K562 (cell line): ENCODE measurements around the gene KISS1. TPM values are rescaled to one million over a fixed set of nuclear protein-coding genes. Genes with fewer than 3 reads are reported as not detected.

Source experiments
- ARHGAP35 ChIP-seq: fragments of 450-650 bp; IDR thresholded peaks from 2 replicates; pipeline ENCODE4 v1.6.1; 2018; ENCODE audit not compliant: partially characterized antibody
- CCNT2 ChIP-seq: IDR thresholded peaks from 2 replicates; pipeline ENCODE4 v1.6.1; 2011; ENCODE audit warnings: borderline replicate concordance, low read depth, mild to moderate bottlenecking, moderate library complexity, mixed read lengths, low read length; ENCODE audit not compliant: insufficient read length; ENCODE audit errors: extremely low read depth
- CHAMP1 ChIP-seq: fragments of 450-650 bp; IDR thresholded peaks from 2 replicates; pipeline ENCODE4 v1.6.1; 2016; ENCODE audit warnings: mild to moderate bottlenecking
- KLF16 ChIP-seq: IDR thresholded peaks from 2 replicates; pipeline ENCODE4 v1.6.1; 2016; ENCODE audit warnings: antibody characterized with exemption
- MXI1 ChIP-seq: IDR thresholded peaks from 2 replicates; pipeline ENCODE4 v1.6.1; 2011; ENCODE audit warnings: low read depth, mild to moderate bottlenecking, improper control_type of control experiment, low read length
- NELFE ChIP-seq: IDR thresholded peaks from 2 replicates; pipeline ENCODE4 v1.6.1; 2011; ENCODE audit warnings: mild to moderate bottlenecking; ENCODE audit not compliant: insufficient read depth, insufficient read length
- SFPQ ChIP-seq: fragments of 200-400 bp; formaldehyde crosslinking; IDR thresholded peaks from 2 replicates; pipeline ENCODE4 v1.6.1; 2017; ENCODE audit warnings: mild to moderate bottlenecking, low read depth, low read length, moderate library complexity
- SMAD1 ChIP-seq: fragments of 150-350 bp; IDR thresholded peaks from 2 replicates; pipeline ENCODE4 v1.6.1; 2014; ENCODE audit warnings: low read length, low read depth; ENCODE audit not compliant: partially characterized antibody
- SRSF9 ChIP-seq: fragments of 200-400 bp; formaldehyde crosslinking; IDR thresholded peaks from 2 replicates; pipeline ENCODE4 v1.6.1; 2017; ENCODE audit warnings: low read depth, low read length, borderline replicate concordance
- TAF7 ChIP-seq: fragments of 450-650 bp; IDR thresholded peaks from 2 replicates; pipeline ENCODE4 v1.6.1; 2016; ENCODE audit warnings: missing genetic modification characterization, missing compliant biosample characterization
- TCF3 ChIP-seq: sonication (generic); formaldehyde crosslinking; IDR thresholded peaks from 2 replicates; pipeline ENCODE4 v1.4.0; 2020; ENCODE audit warnings: mild to moderate bottlenecking, missing genetic modification reagents
- THAP12 ChIP-seq: fragments of 250-450 bp; sonication (Bioruptor Pico); IDR thresholded peaks from 2 replicates; pipeline ENCODE4 v1.9.0; 2021; ENCODE audit warnings: mild to moderate bottlenecking, inconsistent platforms
- YY1 ChIP-seq, 3 experiments: IDR thresholded peaks; 2 replicates each; pipeline ENCODE4 v1.6.1; 2011; ENCODE audit warnings: low read length in 2 of 3, mild to moderate bottlenecking in 2 of 3, moderate library complexity in 2 of 3, borderline replicate concordance in 1 of 3, control low read depth in 1 of 3, low read depth in 1 of 3; ENCODE audit not compliant: insufficient read depth in 3 of 3, insufficient replicate concordance in 2 of 3, control insufficient read depth in 1 of 3, insufficient read length in 1 of 3; ENCODE audit errors: extremely low read depth in 1 of 3
- ZNF23 ChIP-seq: fragments of 250-450 bp; sonication (Bioruptor Pico); IDR thresholded peaks from 2 replicates; pipeline ENCODE4 v1.4.0; 2020; ENCODE audit warnings: mild to moderate bottlenecking
- ZNF431 ChIP-seq: sonication (generic); formaldehyde crosslinking; IDR thresholded peaks from 2 replicates; pipeline ENCODE4 v1.8.0; 2022; ENCODE audit warnings: mild to moderate bottlenecking, missing genetic modification reagents
- polyA plus RNA-seq, 8 experiments: library from polyadenylated mRNA; depleted of rRNA in 4 of 8; stranded (reverse) in 5 of 8; unstranded in 3 of 8; fragments of >200 nt; fragmentation: Nextera tagmentation in 2 of 8; fragmentation: Illumina TruSeq in 1 of 8; extraction: Ambion mirVana in 2 of 8; extraction: Trizol in 1 of 8; gene quantifications; 2 replicates each; pipeline versions ENCODE4 v1.2.1 to v1.2.3, GENCODE V29; 2011 to 2014; ENCODE audit warnings: inconsistent platforms in 1 of 8, missing spikeins in 1 of 8
- total RNA-seq, 7 experiments: library from RNA; depleted of rRNA in 6 of 7; stranded (reverse); fragments of >200 nt in 6 of 7; fragmentation: Illumina TruSeq in 2 of 7; extraction: Trizol in 2 of 7; gene quantifications; 2 replicates each; pipeline versions ENCODE4 v1.2.1 to v1.2.3, GENCODE V29; 2011 to 2021; ENCODE audit warnings: low replicate concordance in 1 of 7
- TF ChIP-seq, protein P1 (sequence below), 3 experiments: IDR thresholded peaks in 2 of 3; conservative IDR thresholded peaks in 1 of 3; 2 replicates each; pipeline ENCODE4 v1.5.1; 2011 to 2012; ENCODE audit warnings: low read length in 3 of 3, mild to moderate bottlenecking in 3 of 3, control low read depth in 2 of 3, improper control_type of control experiment in 1 of 3, inconsistent platforms in 1 of 3, low read depth in 1 of 3, mixed read lengths in 1 of 3, moderate library complexity in 1 of 3; ENCODE audit not compliant: insufficient read depth in 2 of 3
- TF ChIP-seq, protein P2 (sequence below): fragments of 250-450 bp; sonication (Bioruptor Pico); IDR thresholded peaks from 2 replicates; pipeline ENCODE4 v1.5.0; 2021

Gene KISS1
- total and polyA plus RNA-seq, 9 of the 15 experiments (the other 6 are each of a cell fraction or from before 2014, with no cell fraction given): 0.31 TPM; not detected in 8

- TF ChIP-seq MXI1 (no peak), SMAD1 (no peak), CCNT2 (no peak), TAF7 (no peak), KLF16 (peak; percentile 93), SFPQ (no peak), YY1 (IDR thresholded peaks at IDR 0.05; ENCODE audit: borderline replicate concordance in 1 of 3, control insufficient read depth in 1 of 3, extremely low read depth in 1 of 3, insufficient read depth in 3 of 3, insufficient read length in 1 of 3, insufficient replicate concordance in 2 of 3, low read depth in 1 of 3, low read length in 2 of 3) (no peak), CHAMP1 (no peak), THAP12 (CRISPR knock-in tag) (no peak), ARHGAP35 (no peak), TCF3 (CRISPR knock-in tag) (peak; percentile 97), ZNF23 (CRISPR knock-in tag) (no peak), ZNF431 (no peak), SRSF9 (no peak), NELFE (no peak)
- TF ChIP-seq, protein P1, sequence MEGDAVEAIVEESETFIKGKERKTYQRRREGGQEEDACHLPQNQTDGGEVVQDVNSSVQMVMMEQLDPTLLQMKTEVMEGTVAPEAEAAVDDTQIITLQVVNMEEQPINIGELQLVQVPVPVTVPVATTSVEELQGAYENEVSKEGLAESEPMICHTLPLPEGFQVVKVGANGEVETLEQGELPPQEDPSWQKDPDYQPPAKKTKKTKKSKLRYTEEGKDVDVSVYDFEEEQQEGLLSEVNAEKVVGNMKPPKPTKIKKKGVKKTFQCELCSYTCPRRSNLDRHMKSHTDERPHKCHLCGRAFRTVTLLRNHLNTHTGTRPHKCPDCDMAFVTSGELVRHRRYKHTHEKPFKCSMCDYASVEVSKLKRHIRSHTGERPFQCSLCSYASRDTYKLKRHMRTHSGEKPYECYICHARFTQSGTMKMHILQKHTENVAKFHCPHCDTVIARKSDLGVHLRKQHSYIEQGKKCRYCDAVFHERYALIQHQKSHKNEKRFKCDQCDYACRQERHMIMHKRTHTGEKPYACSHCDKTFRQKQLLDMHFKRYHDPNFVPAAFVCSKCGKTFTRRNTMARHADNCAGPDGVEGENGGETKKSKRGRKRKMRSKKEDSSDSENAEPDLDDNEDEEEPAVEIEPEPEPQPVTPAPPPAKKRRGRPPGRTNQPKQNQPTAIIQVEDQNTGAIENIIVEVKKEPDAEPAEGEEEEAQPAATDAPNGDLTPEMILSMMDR (IDR thresholded peaks at IDR 0.05 in 2 of 3, conservative IDR thresholded peaks at IDR 0.05 in 1 of 3; ENCODE audit: insufficient read depth in 2 of 3, low read depth in 1 of 3, low read length in 3 of 3): no peak
- TF ChIP-seq, protein P2, sequence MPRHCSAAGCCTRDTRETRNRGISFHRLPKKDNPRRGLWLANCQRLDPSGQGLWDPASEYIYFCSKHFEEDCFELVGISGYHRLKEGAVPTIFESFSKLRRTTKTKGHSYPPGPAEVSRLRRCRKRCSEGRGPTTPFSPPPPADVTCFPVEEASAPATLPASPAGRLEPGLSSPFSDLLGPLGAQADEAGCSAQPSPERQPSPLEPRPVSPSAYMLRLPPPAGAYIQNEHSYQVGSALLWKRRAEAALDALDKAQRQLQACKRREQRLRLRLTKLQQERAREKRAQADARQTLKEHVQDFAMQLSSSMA: no peak
Observed at GRCh38 chr1:204177133-204177532, 19.2 kb downstream of the KISS1 start (continued).
